ENCODE results near the gene CLIP3. TPM values are rescaled to one million over a fixed set of nuclear protein-coding genes. Genes with fewer than 3 reads are reported as not detected.

The CLIP3 gene
- total RNA-seq, 1 donor from 2014 or later, result 8.1 TPM

GRCh38 chr19:36030264-36031148 is 2.2 kb downstream of the CLIP3 start:
- intact Hi-C loops (cut with DNase I), result no loop called here
- Histone ChIP-seq H3K27me3 (ENCODE audit: low read depth) (peaks cover 9% of the 10 kb centered on the region), H3K4me3 (no peak overlapping the region), H3K27ac (no peak overlapping the region), H3K9me3 (no peaks in the 10 kb centered on the region), H3K4me1 (peaks cover 3% of the 10 kb centered on the region), H3K36me3 (no peaks in the 10 kb centered on the region)
- ATAC-seq (no peak), DNase-seq (no peak)
- TF ChIP-seq CTCF (IDR thresholded peaks at IDR 0.05), result no peak

- Histone ChIP-seq H3K27me3 (ENCODE audit: low read depth) (peaks cover 9% of the 10 kb centered on the region), H3K9me3 (no peaks in the 10 kb centered on the region), H3K4me1 (peaks cover 3% of the 10 kb centered on the region), H3K27ac (no peak overlapping the region), H3K4me3 (no peak overlapping the region), H3K36me3 (peaks cover 11% of the 10 kb centered on the region)
- ATAC-seq (no peak), DNase-seq (no peak)
- TF ChIP-seq CTCF (IDR thresholded peaks at IDR 0.05), result no peak
- intact Hi-C loops (cut with DNase I), result no loop called here
These were observed 4.2 kb downstream of the CLIP3 start for GRCh38 chr19:36028313-36029041.

GRCh38 chr19:36027696-36028095 is 5.0 kb downstream of the CLIP3 start:
- H3K27me3 ChIP-seq (ENCODE audit: low read depth), result peaks cover 6% of the 10 kb centered on the region
- H3K4me1 ChIP-seq, result no peaks in the 10 kb centered on the region
- no peak overlapping the region for H3K4me3 ChIP-seq
- TF ChIP-seq CTCF (IDR thresholded peaks at IDR 0.05), result no peak
- H3K9me3 ChIP-seq, result no peaks in the 10 kb centered on the region
- H3K36me3 ChIP-seq, result peaks cover 18% of the 10 kb centered on the region
- DNase-seq, result no peak
- intact Hi-C loops (cut with DNase I), result no loop called here
- no peak for ATAC-seq
- H3K27ac ChIP-seq, result no peak overlapping the region

- intact Hi-C loops (cut with DNase I), result no loop called here
- Histone ChIP-seq H3K4me1 (no peaks in the 10 kb centered on the region), H3K9me3 (no peaks in the 10 kb centered on the region), H3K27me3 (ENCODE audit: low read depth) (no peaks in the 10 kb centered on the region), H3K36me3 (peaks cover 26% of the 10 kb centered on the region), H3K4me3 (no peak overlapping the region), H3K27ac (no peak overlapping the region)
- no peak for ATAC-seq
- TF ChIP-seq CTCF (IDR thresholded peaks at IDR 0.05), result no peak
- no peak for DNase-seq
These were observed 6.4 kb downstream of the CLIP3 start for GRCh38 chr19:36026091-36026876.

- no peaks in the 10 kb centered on the region for H3K4me1 ChIP-seq
- ATAC-seq, result no peak
- H3K27ac ChIP-seq, result no peak overlapping the region
- H3K9me3 ChIP-seq, result no peaks in the 10 kb centered on the region
- intact Hi-C loops (cut with DNase I), result no loop called here
- no peak for TF ChIP-seq CTCF (IDR thresholded peaks at IDR 0.05)
- H3K36me3 ChIP-seq, result peaks cover 26% of the 10 kb centered on the region
- DNase-seq, result no peak
- no peaks in the 10 kb centered on the region for H3K27me3 ChIP-seq (ENCODE audit: low read depth)
- H3K4me3 ChIP-seq, result no peak overlapping the region
These were observed 7.1 kb downstream of the CLIP3 start for GRCh38 chr19:36025541-36025940.
